AG09319 (cell line): Measurements from ENCODE around the gene BARX1.

Experiments
- DNase-seq: peaks from one replicate; pipeline ENCODE4 v3.0.0-alpha.2; 2010; ENCODE audit warnings: low read depth; ENCODE audit errors: extremely low read depth
- CTCF ChIP-seq: IDR thresholded peaks from 2 replicates; pipeline ENCODE4 v1.5.1; 2011; ENCODE audit warnings: low read depth, mild to moderate bottlenecking, inconsistent platforms, low read length, moderate library complexity

The BARX1 gene

GRCh38 chr9:93906195-93906880 lies 48.8 kb downstream of the BARX1 start:
- no peak for TF ChIP-seq CTCF

GRCh38 chr9:93905473-93906133 lies 49.6 kb downstream of the BARX1 start:
- TF ChIP-seq CTCF = no peak
- DNase-seq = no peak

More at GRCh38 chr9:93906195-93906880, 48.8 kb downstream of the BARX1 start:
- DNase-seq = no peak

- no peak for TF ChIP-seq CTCF
- no peak for DNase-seq
These were observed 50.3 kb downstream of the BARX1 start for GRCh38 chr9:93904649-93905472.

- TF ChIP-seq CTCF = no peak
- DNase-seq = no peak
These were observed 51.1 kb downstream of the BARX1 start for GRCh38 chr9:93903886-93904648.

GRCh38 chr9:93902780-93903655 lies 52.1 kb downstream of the BARX1 start:
- DNase-seq = no peak
- TF ChIP-seq CTCF = no peak

- no peak for DNase-seq
- TF ChIP-seq CTCF = no peak
These were observed 52.9 kb downstream of the BARX1 start for GRCh38 chr9:93902051-93902779.
